HepG2 (cell line): ENCODE results near the gene DMGDH. TPM values are rescaled to one million over a fixed set of nuclear protein-coding genes. Genes with fewer than 3 reads are reported as not detected.
A peak's percentile ranks its signal among the peaks of the same experiment; 100 is the strongest.

Source experiments
- ETV5 ChIP-seq: IDR thresholded peaks from 2 replicates; pipeline ENCODE4 v1.6.1; 2018; ENCODE audit warnings: missing biosample characterization, missing genetic modification reagents, inconsistent platforms, borderline replicate concordance
- NFATC3 ChIP-seq: sonication (generic); formaldehyde crosslinking; IDR thresholded peaks from 2 replicates; pipeline ENCODE4 v1.5.1; 2020; ENCODE audit warnings: mild to moderate bottlenecking, missing genetic modification reagents
- PTBP1 ChIP-seq: fragments of 200-400 bp; formaldehyde crosslinking; IDR thresholded peaks from 2 replicates; pipeline ENCODE4 v1.6.1; 2018; ENCODE audit warnings: low read length, low read depth; ENCODE audit not compliant: poor library complexity, severe bottlenecking
- RORA ChIP-seq: sonication (generic); formaldehyde crosslinking; IDR thresholded peaks from 2 replicates; pipeline ENCODE4 v1.5.0; 2020; ENCODE audit warnings: mild to moderate bottlenecking, missing genetic modification reagents, moderate library complexity
- SAP130 ChIP-seq: IDR thresholded peaks from 2 replicates; pipeline ENCODE4 v1.6.1; 2016; ENCODE audit warnings: low read depth
- TAF15 ChIP-seq: fragments of 200-400 bp; formaldehyde crosslinking; IDR thresholded peaks from one replicate; pipeline ENCODE4 v1.6.1; 2018; ENCODE audit warnings: mild to moderate bottlenecking, low read depth, low read length; ENCODE audit not compliant: poor library complexity, severe bottlenecking
- TOE1 ChIP-seq: sonication (generic); formaldehyde crosslinking; IDR thresholded peaks from 2 replicates; pipeline ENCODE4 v1.4.0; 2020; ENCODE audit warnings: mild to moderate bottlenecking, missing genetic modification reagents
- ZBTB2 ChIP-seq: sonication (generic); formaldehyde crosslinking; IDR thresholded peaks from 2 replicates; pipeline ENCODE4 v1.8.0; 2022; ENCODE audit warnings: low read depth, missing genetic modification reagents
- ZEB1 ChIP-seq: IDR thresholded peaks from 2 replicates; pipeline ENCODE4 v1.6.1; 2012; ENCODE audit warnings: mild to moderate bottlenecking, low read depth, inconsistent platforms; ENCODE audit not compliant: insufficient replicate concordance
- ZFP82 ChIP-seq: sonication (generic); formaldehyde crosslinking; IDR thresholded peaks from 2 replicates; pipeline ENCODE4 v1.5.1; 2020; ENCODE audit warnings: mild to moderate bottlenecking, missing genetic modification reagents, borderline replicate concordance
- ZMYM3 ChIP-seq: sonication (generic); formaldehyde crosslinking; IDR thresholded peaks from 2 replicates; pipeline ENCODE4 v1.5.1; 2020; ENCODE audit warnings: mild to moderate bottlenecking, missing genetic modification reagents
- ZNF260 ChIP-seq: sonication (generic); formaldehyde crosslinking; IDR thresholded peaks from 2 replicates; pipeline ENCODE4 v1.4.0; 2020; ENCODE audit warnings: missing genetic modification reagents, low read depth, mild to moderate bottlenecking, borderline replicate concordance
- ZNF274 ChIP-seq: sonication (generic); formaldehyde crosslinking; IDR thresholded peaks from 2 replicates; pipeline ENCODE4 v1.5.1; 2020; ENCODE audit warnings: mild to moderate bottlenecking, missing genetic modification reagents
- ZNF407 ChIP-seq: sonication (generic); formaldehyde crosslinking; IDR thresholded peaks from one replicate; pipeline ENCODE4 v1.5.1; 2020; ENCODE audit warnings: mild to moderate bottlenecking, missing genetic modification reagents; ENCODE audit errors: not compliant biosample characterization
- ZNF564 ChIP-seq: sonication (generic); formaldehyde crosslinking; IDR thresholded peaks from 2 replicates; pipeline ENCODE4 v1.8.1; 2023; ENCODE audit warnings: mild to moderate bottlenecking, missing genetic modification reagents
- polyA plus RNA-seq, 8 experiments: library from polyadenylated mRNA; depleted of rRNA in 3 of 8; stranded (reverse) in 7 of 8; unstranded in 1 of 8; fragments of >200 nt; fragmentation: Illumina TruSeq in 4 of 8; extraction: Trizol in 4 of 8; gene quantifications; 2 replicates each; pipeline versions ENCODE4 v1.2.1 to v1.2.3, GENCODE V29; 2011 to 2016; ENCODE audit warnings: low read depth in 4 of 8, missing spikeins in 1 of 8, mixed read lengths in 1 of 8; ENCODE audit not compliant: insufficient read depth in 1 of 8
- total RNA-seq, 5 experiments: library from RNA; depleted of rRNA; stranded (reverse); fragments of >200 nt; fragmentation: Illumina TruSeq; extraction: Trizol; gene quantifications; 2 replicates each; pipeline ENCODE4 v1.2.3, GENCODE V29; 2016; ENCODE audit warnings: low read depth in 1 of 5
- TF ChIP-seq, protein P1 (sequence below): sonication (generic); formaldehyde crosslinking; IDR thresholded peaks from 2 replicates; pipeline ENCODE4 v1.5.1; 2020; ENCODE audit warnings: mild to moderate bottlenecking, missing genetic modification reagents, moderate library complexity

Gene DMGDH
- total and polyA plus RNA-seq, 2 of the 13 experiments (the other 11 are each of a cell fraction or from before 2014, with no cell fraction given): 3.6 to 7.9 TPM

DNA sequence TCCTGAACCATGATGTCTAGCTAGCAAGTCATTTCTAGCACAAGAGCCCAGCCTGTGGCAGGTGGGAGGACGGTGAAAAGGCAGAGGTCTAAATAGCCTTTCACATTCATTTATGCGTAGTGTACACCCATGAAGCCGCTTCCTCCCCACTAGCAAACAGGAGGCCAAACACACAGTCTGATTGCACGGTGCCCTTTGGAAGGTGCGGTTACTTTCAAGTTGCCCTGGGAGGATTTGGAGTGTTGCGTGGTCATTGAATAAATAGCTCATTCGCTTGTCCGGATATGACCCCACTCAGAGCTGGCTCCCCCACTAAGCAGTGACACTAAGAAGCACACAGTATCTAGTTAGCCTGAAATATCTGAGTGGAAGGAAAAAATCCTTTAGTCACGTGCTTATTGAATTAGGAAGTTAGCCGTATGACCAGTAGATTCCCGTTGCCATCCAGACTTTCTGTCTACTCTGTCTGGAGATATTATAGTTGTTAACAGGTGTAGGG, 83.7 kb downstream of the DMGDH start (continued):
- TF ChIP-seq NFATC3 (CRISPR knock-in tag): no peak
- TF ChIP-seq TAF15: no peak
- peak; percentile 70; the same call in 1 of the 2 replicates for TF ChIP-seq ZMYM3 (CRISPR knock-in tag)
- TF ChIP-seq ZNF260 (CRISPR knock-in tag): no peak
- TF ChIP-seq SAP130 (CRISPR knock-in tag): peak; percentile 98
- TF ChIP-seq RORA (CRISPR knock-in tag): peak; percentile 40; the same call in 1 of the 2 replicates
- 0 out of 2 replicates have a peak, but pooled peaks have one; percentile 46 for TF ChIP-seq ZFP82 (CRISPR knock-in tag)
- TF ChIP-seq ZEB1: peak; percentile 72
- TF ChIP-seq, protein P1, sequence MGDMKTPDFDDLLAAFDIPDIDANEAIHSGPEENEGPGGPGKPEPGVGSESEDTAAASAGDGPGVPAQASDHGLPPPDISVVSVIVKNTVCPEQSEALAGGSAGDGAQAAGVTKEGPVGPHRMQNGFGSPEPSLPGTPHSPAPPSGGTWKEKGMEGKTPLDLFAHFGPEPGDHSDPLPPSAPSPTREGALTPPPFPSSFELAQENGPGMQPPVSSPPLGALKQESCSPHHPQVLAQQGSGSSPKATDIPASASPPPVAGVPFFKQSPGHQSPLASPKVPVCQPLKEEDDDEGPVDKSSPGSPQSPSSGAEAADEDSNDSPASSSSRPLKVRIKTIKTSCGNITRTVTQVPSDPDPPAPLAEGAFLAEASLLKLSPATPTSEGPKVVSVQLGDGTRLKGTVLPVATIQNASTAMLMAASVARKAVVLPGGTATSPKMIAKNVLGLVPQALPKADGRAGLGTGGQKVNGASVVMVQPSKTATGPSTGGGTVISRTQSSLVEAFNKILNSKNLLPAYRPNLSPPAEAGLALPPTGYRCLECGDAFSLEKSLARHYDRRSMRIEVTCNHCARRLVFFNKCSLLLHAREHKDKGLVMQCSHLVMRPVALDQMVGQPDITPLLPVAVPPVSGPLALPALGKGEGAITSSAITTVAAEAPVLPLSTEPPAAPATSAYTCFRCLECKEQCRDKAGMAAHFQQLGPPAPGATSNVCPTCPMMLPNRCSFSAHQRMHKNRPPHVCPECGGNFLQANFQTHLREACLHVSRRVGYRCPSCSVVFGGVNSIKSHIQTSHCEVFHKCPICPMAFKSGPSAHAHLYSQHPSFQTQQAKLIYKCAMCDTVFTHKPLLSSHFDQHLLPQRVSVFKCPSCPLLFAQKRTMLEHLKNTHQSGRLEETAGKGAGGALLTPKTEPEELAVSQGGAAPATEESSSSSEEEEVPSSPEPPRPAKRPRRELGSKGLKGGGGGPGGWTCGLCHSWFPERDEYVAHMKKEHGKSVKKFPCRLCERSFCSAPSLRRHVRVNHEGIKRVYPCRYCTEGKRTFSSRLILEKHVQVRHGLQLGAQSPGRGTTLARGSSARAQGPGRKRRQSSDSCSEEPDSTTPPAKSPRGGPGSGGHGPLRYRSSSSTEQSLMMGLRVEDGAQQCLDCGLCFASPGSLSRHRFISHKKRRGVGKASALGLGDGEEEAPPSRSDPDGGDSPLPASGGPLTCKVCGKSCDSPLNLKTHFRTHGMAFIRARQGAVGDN (CRISPR knock-in tag): no peak; the same call in 1 of the 2 replicates
- 0 out of 2 replicates have a peak, but pooled peaks have one; percentile 82 for TF ChIP-seq TOE1 (CRISPR knock-in tag)
- TF ChIP-seq ZBTB2: no peak
- no peak for TF ChIP-seq PTBP1
- TF ChIP-seq ZNF274 (CRISPR knock-in tag): 0 out of 2 replicates have a peak, but pooled peaks have one; percentile 11
- TF ChIP-seq ETV5 (CRISPR knock-in tag): peak; percentile 98
- no peak for TF ChIP-seq ZNF407 (CRISPR knock-in tag)
- peak; percentile 82 for TF ChIP-seq ZNF564 (CRISPR knock-in tag)
